ENCODE data around the gene GOLGA6L2.

GRCh38 chr15:23484870-23485269 is 37.8 kb upstream of the GOLGA6L2 start:
- TF ChIP-seq EZH2 (IDR thresholded peaks at IDR 0.05; ENCODE audit: borderline replicate concordance) (no peak), CTCF (IDR thresholded peaks at IDR 0.05; ENCODE audit: poor library complexity) (no peak), EZH2phosphoT487 (IDR thresholded peaks at IDR 0.05; ENCODE audit: low read depth, severe bottlenecking, unreplicated experiment) (no peak)
